Liver (tissue), 3 donors: ENCODE measurements around the gene RAB17.

Source experiments
- EGR1 ChIP-seq, 2 donors: IDR thresholded peaks; 2 replicates each; pipeline ENCODE4 v1.6.1; 2016 to 2018; ENCODE audit warnings: antibody characterized with exemption in 2 of 2, low read depth in 2 of 2
- JUND ChIP-seq, 2 donors: IDR thresholded peaks; 2 replicates each; pipeline ENCODE4 v1.6.1; 2016; ENCODE audit warnings: antibody characterized with exemption in 2 of 2
- RXRA ChIP-seq, 2 donors: IDR thresholded peaks; 2 replicates each; pipeline ENCODE4 v1.6.1; 2017 to 2018; ENCODE audit warnings: antibody characterized with exemption in 2 of 2, mild to moderate bottlenecking in 1 of 2
- TAF1 ChIP-seq: conservative IDR thresholded peaks from 2 replicates; pipeline ENCODE4 v1.6.1; 2016; ENCODE audit warnings: antibody characterized with exemption, mild to moderate bottlenecking
- YY1 ChIP-seq: IDR thresholded peaks from 2 replicates; pipeline ENCODE4 v1.6.1; 2016; ENCODE audit warnings: antibody characterized with exemption, mild to moderate bottlenecking
- TF ChIP-seq, protein P1 (sequence below): fragments of 150-350 bp; IDR thresholded peaks from 2 replicates; pipeline ENCODE4 v1.5.1; 2017; ENCODE audit warnings: improper control_type of control experiment, low read depth, low read length; ENCODE audit not compliant: missing input control
- TF ChIP-seq, protein P2 (sequence below): IDR thresholded peaks from 2 replicates; pipeline ENCODE4 v1.6.1; 2016; ENCODE audit warnings: antibody characterized with exemption, mild to moderate bottlenecking
- TF ChIP-seq, protein P3 (sequence below): IDR thresholded peaks from 2 replicates; pipeline ENCODE4 v1.6.1; 2016; ENCODE audit warnings: antibody characterized with exemption
- TF ChIP-seq, protein P4 (sequence below): IDR thresholded peaks from 2 replicates; pipeline ENCODE4 v1.6.1; 2016; ENCODE audit warnings: antibody characterized with exemption
- donor health status: healthy.
- donor health status: healthy.

GRCh38 chr2:237596520-237597195 is 6.1 kb upstream of the RAB17 start:
- TF ChIP-seq, protein P1, sequence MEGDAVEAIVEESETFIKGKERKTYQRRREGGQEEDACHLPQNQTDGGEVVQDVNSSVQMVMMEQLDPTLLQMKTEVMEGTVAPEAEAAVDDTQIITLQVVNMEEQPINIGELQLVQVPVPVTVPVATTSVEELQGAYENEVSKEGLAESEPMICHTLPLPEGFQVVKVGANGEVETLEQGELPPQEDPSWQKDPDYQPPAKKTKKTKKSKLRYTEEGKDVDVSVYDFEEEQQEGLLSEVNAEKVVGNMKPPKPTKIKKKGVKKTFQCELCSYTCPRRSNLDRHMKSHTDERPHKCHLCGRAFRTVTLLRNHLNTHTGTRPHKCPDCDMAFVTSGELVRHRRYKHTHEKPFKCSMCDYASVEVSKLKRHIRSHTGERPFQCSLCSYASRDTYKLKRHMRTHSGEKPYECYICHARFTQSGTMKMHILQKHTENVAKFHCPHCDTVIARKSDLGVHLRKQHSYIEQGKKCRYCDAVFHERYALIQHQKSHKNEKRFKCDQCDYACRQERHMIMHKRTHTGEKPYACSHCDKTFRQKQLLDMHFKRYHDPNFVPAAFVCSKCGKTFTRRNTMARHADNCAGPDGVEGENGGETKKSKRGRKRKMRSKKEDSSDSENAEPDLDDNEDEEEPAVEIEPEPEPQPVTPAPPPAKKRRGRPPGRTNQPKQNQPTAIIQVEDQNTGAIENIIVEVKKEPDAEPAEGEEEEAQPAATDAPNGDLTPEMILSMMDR, result no peak
- TF ChIP-seq, protein P2, sequence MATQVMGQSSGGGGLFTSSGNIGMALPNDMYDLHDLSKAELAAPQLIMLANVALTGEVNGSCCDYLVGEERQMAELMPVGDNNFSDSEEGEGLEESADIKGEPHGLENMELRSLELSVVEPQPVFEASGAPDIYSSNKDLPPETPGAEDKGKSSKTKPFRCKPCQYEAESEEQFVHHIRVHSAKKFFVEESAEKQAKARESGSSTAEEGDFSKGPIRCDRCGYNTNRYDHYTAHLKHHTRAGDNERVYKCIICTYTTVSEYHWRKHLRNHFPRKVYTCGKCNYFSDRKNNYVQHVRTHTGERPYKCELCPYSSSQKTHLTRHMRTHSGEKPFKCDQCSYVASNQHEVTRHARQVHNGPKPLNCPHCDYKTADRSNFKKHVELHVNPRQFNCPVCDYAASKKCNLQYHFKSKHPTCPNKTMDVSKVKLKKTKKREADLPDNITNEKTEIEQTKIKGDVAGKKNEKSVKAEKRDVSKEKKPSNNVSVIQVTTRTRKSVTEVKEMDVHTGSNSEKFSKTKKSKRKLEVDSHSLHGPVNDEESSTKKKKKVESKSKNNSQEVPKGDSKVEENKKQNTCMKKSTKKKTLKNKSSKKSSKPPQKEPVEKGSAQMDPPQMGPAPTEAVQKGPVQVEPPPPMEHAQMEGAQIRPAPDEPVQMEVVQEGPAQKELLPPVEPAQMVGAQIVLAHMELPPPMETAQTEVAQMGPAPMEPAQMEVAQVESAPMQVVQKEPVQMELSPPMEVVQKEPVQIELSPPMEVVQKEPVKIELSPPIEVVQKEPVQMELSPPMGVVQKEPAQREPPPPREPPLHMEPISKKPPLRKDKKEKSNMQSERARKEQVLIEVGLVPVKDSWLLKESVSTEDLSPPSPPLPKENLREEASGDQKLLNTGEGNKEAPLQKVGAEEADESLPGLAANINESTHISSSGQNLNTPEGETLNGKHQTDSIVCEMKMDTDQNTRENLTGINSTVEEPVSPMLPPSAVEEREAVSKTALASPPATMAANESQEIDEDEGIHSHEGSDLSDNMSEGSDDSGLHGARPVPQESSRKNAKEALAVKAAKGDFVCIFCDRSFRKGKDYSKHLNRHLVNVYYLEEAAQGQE, result no peak
- TF ChIP-seq YY1 (no peak), JUND (IDR thresholded peaks at IDR 0.05) (no peak), RXRA (IDR thresholded peaks at IDR 0.05) (no peak), TAF1 (no peak), EGR1 (IDR thresholded peaks at IDR 0.05; ENCODE audit: low read depth in 2 of 2) (no peak)
- TF ChIP-seq, protein P3, sequence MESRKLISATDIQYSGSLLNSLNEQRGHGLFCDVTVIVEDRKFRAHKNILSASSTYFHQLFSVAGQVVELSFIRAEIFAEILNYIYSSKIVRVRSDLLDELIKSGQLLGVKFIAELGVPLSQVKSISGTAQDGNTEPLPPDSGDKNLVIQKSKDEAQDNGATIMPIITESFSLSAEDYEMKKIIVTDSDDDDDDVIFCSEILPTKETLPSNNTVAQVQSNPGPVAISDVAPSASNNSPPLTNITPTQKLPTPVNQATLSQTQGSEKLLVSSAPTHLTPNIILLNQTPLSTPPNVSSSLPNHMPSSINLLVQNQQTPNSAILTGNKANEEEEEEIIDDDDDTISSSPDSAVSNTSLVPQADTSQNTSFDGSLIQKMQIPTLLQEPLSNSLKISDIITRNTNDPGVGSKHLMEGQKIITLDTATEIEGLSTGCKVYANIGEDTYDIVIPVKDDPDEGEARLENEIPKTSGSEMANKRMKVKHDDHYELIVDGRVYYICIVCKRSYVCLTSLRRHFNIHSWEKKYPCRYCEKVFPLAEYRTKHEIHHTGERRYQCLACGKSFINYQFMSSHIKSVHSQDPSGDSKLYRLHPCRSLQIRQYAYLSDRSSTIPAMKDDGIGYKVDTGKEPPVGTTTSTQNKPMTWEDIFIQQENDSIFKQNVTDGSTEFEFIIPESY, result no peak
- TF ChIP-seq, protein P4, sequence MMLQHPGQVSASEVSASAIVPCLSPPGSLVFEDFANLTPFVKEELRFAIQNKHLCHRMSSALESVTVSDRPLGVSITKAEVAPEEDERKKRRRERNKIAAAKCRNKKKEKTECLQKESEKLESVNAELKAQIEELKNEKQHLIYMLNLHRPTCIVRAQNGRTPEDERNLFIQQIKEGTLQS, result no peak
